Esophagus squamous epithelium (tissue), 5 donors: Measurements from ENCODE around the gene SAXO1. TPM values are rescaled to one million over a fixed set of nuclear protein-coding genes. Genes with fewer than 3 reads are reported as not detected.

Experiments
- DNase-seq: peaks from one replicate; lab custom pipeline; 2025; lab: John Stamatoyannopoulos, UW
- H3K27ac ChIP-seq, 4 donors: fragments of 200-600 bp; sonication (generic); one replicate each; pipeline ENCODE4 v1.5.1; 2016 to 2019; ENCODE audit warnings: mild to moderate bottlenecking in 1 of 4
- H3K27me3 ChIP-seq, 4 donors: fragments of 200-600 bp; sonication (generic); 1 replicate in 3 of 4; 2 replicates in 1 of 4; pipeline versions ENCODE4 v1.5.1 to v1.6.0; 2017 to 2021; ENCODE audit warnings: antibody characterized with exemption in 1 of 4
- H3K36me3 ChIP-seq, 3 donors: fragments of 200-600 bp; sonication (generic); one replicate each; pipeline ENCODE4 v1.5.1; 2016 to 2019
- H3K4me1 ChIP-seq, 3 donors: fragments of 200-600 bp; sonication (generic); one replicate each; pipeline ENCODE4 v1.5.1; 2017 to 2019
- H3K4me3 ChIP-seq, 4 donors: fragments of 200-600 bp; sonication (generic); 1 replicate in 3 of 4; 2 replicates in 1 of 4; pipeline ENCODE4 v1.5.1; 2016 to 2019; ENCODE audit warnings: mild to moderate bottlenecking in 2 of 4, moderate library complexity in 1 of 4
- H3K9me3 ChIP-seq, 3 donors: fragments of 200-600 bp; sonication (generic); one replicate each; pipeline ENCODE4 v1.5.1; 2016 to 2019
- POLR2A ChIP-seq, 4 donors: fragments of 450-650 bp; IDR thresholded peaks; one replicate each; pipeline ENCODE4 v1.6.1; 2017; ENCODE audit warnings: antibody characterized with exemption in 4 of 4, mild to moderate bottlenecking in 4 of 4, moderate library complexity in 3 of 4
- WGBS, 2 donors: methylation state at CpG; one replicate each; pipeline ENCODE4 v1.1.5; 2018; 5-methylcytosine and 5-hydroxymethylcytosine counted together
- intact Hi-C: fragments of 100-400 bp; cut with DNase I; formaldehyde crosslinking; loops from one replicate; pipeline ENCODE4 v1.15.0; 2022
- small RNA-seq, 4 donors: library from RNA; depleted of rRNA; stranded (forward); fragments of <200 nt; gene quantifications; one replicate each; pipeline ENCODE3, GENCODE V24; 2016
- total RNA-seq, 4 donors: library from RNA; depleted of rRNA; stranded (reverse); fragments of >200 nt; gene quantifications; one replicate each; pipeline ENCODE4 v1.1.0, GENCODE V29; 2016
- TF ChIP-seq, protein P1 (sequence below), 6 experiments: fragments of 450-650 bp in 4 of 6; fragments of 200-600 bp in 2 of 6; sonication (generic) in 2 of 6; IDR thresholded peaks; one replicate each; pipeline ENCODE4 v1.5.1; 2016 to 2019; ENCODE audit warnings: antibody characterized with exemption in 6 of 6, mild to moderate bottlenecking in 4 of 6, moderate library complexity in 4 of 6
- donor health status: DM: yes; HTN: yes; CAD: no.

The SAXO1 gene
- total RNA-seq, 4 donors from 2014 or later, result not detected

DNA sequence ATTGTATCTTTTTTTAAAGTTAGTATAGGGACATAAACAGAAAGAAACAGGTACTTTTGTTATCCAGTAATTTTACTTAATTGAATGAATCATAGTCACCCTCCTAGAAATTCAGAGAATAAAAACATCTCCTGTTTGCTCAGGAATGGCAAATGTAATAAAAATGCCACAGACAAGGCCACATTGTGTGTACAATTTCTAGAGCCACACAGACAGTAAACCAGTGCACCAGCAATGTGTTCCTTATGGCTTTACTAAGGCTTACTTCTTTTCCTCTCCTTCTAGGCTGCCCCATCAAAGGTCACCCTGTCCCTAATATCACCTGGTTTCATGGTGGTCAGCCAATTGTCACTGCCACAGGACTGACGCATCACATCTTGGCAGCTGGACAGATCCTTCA lies 145.5 kb downstream of the SAXO1 start:
- H3K27me3 ChIP-seq, result no peaks in the 10 kb centered on the region
- H3K4me3 ChIP-seq, result no peak overlapping the region
- no peak overlapping the region for H3K27ac ChIP-seq
- 83 to 100% methylated on average over 1 of the region's 1 CpG for WGBS, 2 donors
- H3K36me3 ChIP-seq, result peaks cover 0 to 4% (median 0%) of the 10 kb centered on the region in 3 donors
- TF ChIP-seq, protein P1, sequence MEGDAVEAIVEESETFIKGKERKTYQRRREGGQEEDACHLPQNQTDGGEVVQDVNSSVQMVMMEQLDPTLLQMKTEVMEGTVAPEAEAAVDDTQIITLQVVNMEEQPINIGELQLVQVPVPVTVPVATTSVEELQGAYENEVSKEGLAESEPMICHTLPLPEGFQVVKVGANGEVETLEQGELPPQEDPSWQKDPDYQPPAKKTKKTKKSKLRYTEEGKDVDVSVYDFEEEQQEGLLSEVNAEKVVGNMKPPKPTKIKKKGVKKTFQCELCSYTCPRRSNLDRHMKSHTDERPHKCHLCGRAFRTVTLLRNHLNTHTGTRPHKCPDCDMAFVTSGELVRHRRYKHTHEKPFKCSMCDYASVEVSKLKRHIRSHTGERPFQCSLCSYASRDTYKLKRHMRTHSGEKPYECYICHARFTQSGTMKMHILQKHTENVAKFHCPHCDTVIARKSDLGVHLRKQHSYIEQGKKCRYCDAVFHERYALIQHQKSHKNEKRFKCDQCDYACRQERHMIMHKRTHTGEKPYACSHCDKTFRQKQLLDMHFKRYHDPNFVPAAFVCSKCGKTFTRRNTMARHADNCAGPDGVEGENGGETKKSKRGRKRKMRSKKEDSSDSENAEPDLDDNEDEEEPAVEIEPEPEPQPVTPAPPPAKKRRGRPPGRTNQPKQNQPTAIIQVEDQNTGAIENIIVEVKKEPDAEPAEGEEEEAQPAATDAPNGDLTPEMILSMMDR (IDR thresholded peaks at IDR 0.05), result no peak
- no peak for TF ChIP-seq POLR2A (IDR thresholded peaks at IDR 0.05)
- peaks cover 0 to 26% (median 0%) of the 10 kb centered on the region in 3 donors for H3K4me1 ChIP-seq
- no peaks in the 10 kb centered on the region for H3K9me3 ChIP-seq
- intact Hi-C loops, result no loop called here
- DNase-seq, result no peak

DNA sequence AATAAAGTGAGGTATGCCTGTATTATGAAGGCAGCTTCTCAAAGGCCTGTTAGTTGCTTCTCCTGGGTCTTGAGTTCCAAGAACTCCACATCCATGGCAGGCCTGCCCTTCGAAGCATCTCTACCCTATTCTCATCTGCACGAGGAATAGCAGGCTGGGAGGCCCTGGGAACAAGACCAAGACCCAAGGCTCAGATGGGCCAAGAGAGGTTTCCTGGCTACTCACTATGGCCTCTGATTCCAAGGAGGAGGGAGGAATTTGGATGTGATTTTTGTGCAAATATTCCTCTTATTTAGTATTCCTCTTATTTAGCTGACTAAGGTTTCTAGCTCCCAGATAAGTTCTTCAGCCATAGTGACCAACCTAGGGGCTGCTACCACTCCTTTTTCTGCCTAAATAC lies 151.3 kb downstream of the SAXO1 start:
- H3K27ac ChIP-seq, result no peak overlapping the region
- TF ChIP-seq, protein P1 (IDR thresholded peaks at IDR 0.05), result no peak
- no peak for TF ChIP-seq POLR2A (IDR thresholded peaks at IDR 0.05)
- H3K4me1 ChIP-seq, result no peaks in the 10 kb centered on the region
- H3K27me3 ChIP-seq, result no peaks in the 10 kb centered on the region
- H3K36me3 ChIP-seq, result no peaks in the 10 kb centered on the region
- no peak for DNase-seq
- intact Hi-C loops, result no loop called here
- H3K4me3 ChIP-seq, result no peak overlapping the region
- WGBS, 2 donors, result 83% methylated on average over 1 to 2 of the region's 2 CpGs
- H3K9me3 ChIP-seq, result no peaks in the 10 kb centered on the region

DNA sequence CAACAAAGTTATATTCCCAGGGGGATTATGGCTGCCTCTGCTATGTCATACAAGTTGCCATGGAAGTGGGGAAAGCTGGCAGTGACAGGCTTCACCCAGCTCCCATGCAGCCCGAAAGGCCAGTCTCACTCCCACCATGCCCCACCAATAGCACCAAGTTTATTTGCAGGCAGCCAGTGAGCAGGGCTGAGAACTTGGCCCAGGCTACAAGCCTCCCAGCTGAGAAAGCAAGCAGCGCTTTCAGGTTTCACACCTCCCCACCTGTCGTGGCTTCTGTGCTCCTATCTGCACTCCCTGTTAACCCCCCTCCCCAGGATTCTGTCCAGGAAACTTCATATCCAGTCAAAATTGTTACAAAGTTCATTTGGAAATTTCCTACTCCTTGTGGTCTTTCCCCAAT lies 155.0 kb downstream of the SAXO1 start:
- Histone ChIP-seq H3K27ac (no peak overlapping the region), H3K36me3 (no peaks in the 10 kb centered on the region), H3K4me3 (no peak overlapping the region), H3K4me1 (no peaks in the 10 kb centered on the region), H3K27me3 (no peaks in the 10 kb centered on the region), H3K9me3 (no peaks in the 10 kb centered on the region)
- TF ChIP-seq, protein P1 (IDR thresholded peaks at IDR 0.05), result no peak
- TF ChIP-seq POLR2A (IDR thresholded peaks at IDR 0.05), result no peak
- intact Hi-C loops, result no loop called here
- WGBS, 2 donors, result 76 to 79% methylated on average over 2 of the region's 3 CpGs
- DNase-seq, result no peak

Small RNA genes within 50 kb of the gene (small RNA-seq; reads per million reads assigned to genes)
- gene RNU6-264P, result 0 reads per million in 4 donors
- 16.8 to 57.8 (median 26.7) reads per million in 4 donors for gene SCARNA8

Other genes starting within 250 kb of the SAXO1 start
- 10 to 100 TPM; 41.1 to 46.0 (median 43.4) TPM for gene RRAGA, start 16.2 kb upstream of the SAXO1 start, total RNA-seq
- gene HAUS6, start 69.7 kb upstream of the SAXO1 start, total RNA-seq, result 1 to 10 TPM; 3.1 to 9.3 (median 9.0) TPM
- gene PLIN2, start 94.3 kb upstream of the SAXO1 start, total RNA-seq, result 10 to 100 TPM; 11.3 to 68.0 (median 31.9) TPM
- gene DENND4C, start 197.5 kb upstream of the SAXO1 start, total RNA-seq, result 10 to 100 TPM; 32.7 to 65.8 (median 50.7) TPM